ENCODE results near the gene OR52A5.
A peak's percentile ranks its signal among the peaks of the same experiment; 100 is the strongest.
"Not testable (repeated sequence)": the region's sequence is repeated elsewhere in the genome, so short reads cannot be mapped to it uniquely, and the experiment has no call there.

OR52A5 gene

GRCh38 chr11:5137996-5138395 lies at the start of gene OR52A5:
Gene OR52A5 (minus strand): TSS chr11:5138356. CDS start chr11:5132642, 5,714 bp downstream.
- DNase-seq = no peak

GRCh38 chr11:5178046-5178837 lies 40.1 kb upstream of the OR52A5 start:
- no peak for DNase-seq

GRCh38 chr11:5174934-5175333 lies 36.8 kb upstream of the OR52A5 start:
- no peak for DNase-seq

- DNase-seq = no peak
These were observed 33.7 kb upstream of the OR52A5 start for GRCh38 chr11:5171856-5172255.

- DNase-seq = not testable (repeated sequence)
These were observed 27.7 kb upstream of the OR52A5 start for GRCh38 chr11:5165898-5166297.

GRCh38 chr11:5164807-5165206 lies 26.7 kb upstream of the OR52A5 start:
- not testable (repeated sequence) for DNase-seq

- not testable (repeated sequence) for DNase-seq
These were observed 22.9 kb upstream of the OR52A5 start for GRCh38 chr11:5161045-5161444.

GRCh38 chr11:5160217-5160616 lies 22.1 kb upstream of the OR52A5 start:
- DNase-seq = not testable (repeated sequence)

- DNase-seq = no peak
These were observed 21.6 kb upstream of the OR52A5 start for GRCh38 chr11:5159806-5160205.

- no peak for DNase-seq
These were observed 16.5 kb upstream of the OR52A5 start, which contains the start of gene OR52A1 for GRCh38 chr11:5154657-5155056. Gene OR52A1 (minus strand): TSS chr11:5154757. CDS start chr11:5152369, 2,388 bp downstream.

- no peak for DNase-seq
These were observed 15.6 kb upstream of the OR52A5 start for GRCh38 chr11:5153574-5154431.

- no peak for DNase-seq
These were observed 13.6 kb upstream of the OR52A5 start for GRCh38 chr11:5151713-5152153.

- not testable (repeated sequence) for DNase-seq
These were observed 6.0 kb upstream of the OR52A5 start for GRCh38 chr11:5144206-5144605.

- DNase-seq = no peak
These were observed 1.1 kb downstream of the OR52A5 start for GRCh38 chr11:5137014-5137413.

- no peak for DNase-seq
These were observed 1.9 kb downstream of the OR52A5 start for GRCh38 chr11:5136261-5136660.

- DNase-seq = no peak
These were observed 6.4 kb downstream of the OR52A5 start for GRCh38 chr11:5131584-5132335.

GRCh38 chr11:5129457-5129877 lies 8.7 kb downstream of the OR52A5 start:
- no peak for DNase-seq

GRCh38 chr11:5124891-5125620 lies 13.1 kb downstream of the OR52A5 start:
- no peak for DNase-seq

- peak; percentile 21 to 39 for DNase-seq
These were observed 14.2 kb downstream of the OR52A5 start for GRCh38 chr11:5123802-5124521.

- no peak for DNase-seq
These were observed 19.3 kb downstream of the OR52A5 start for GRCh38 chr11:5118893-5119292.

GRCh38 chr11:5117588-5117987 lies 20.6 kb downstream of the OR52A5 start:
- DNase-seq = no peak
